ENCODE results near the gene MPC2. TPM values are rescaled to one million over a fixed set of nuclear protein-coding genes. Genes with fewer than 3 reads are reported as not detected.

The MPC2 gene
- total RNA-seq, 1 donor from 2014 or later, result 267 TPM

DNA sequence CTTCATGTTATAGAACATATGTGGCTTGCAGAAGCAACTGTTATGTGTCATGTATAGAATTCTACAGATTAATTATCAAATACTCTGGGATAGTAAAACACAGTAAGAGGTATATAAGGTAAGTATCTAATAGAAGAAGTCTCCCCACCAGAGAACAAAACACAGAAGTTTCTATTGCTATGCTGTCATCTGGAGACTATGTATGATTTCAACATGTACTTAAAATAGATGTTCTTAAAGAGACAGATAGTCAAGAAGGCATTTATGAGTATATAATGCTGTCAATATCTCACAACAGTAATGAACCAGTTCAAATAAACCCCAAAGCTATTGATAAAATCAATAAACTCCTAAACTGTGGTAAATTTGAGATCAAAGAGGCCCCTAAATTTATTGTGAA lies 14.8 kb downstream of the MPC2 start:
- Histone ChIP-seq H3K27me3 (ENCODE audit: low read depth) (no peaks in the 10 kb centered on the region), H3K27ac (replicated peaks) (peak overlapping the region; percentile 37), H3K9me3 (replicated peaks) (no peaks in the 10 kb centered on the region), H3K36me3 (peaks cover 15% of the 10 kb centered on the region), H3K4me1 (peaks cover 52% of the 10 kb centered on the region), H3K4me3 (peak overlapping the region; percentile 23)
- no peak for DNase-seq
- intact Hi-C loops (cut with micrococcal nuclease), result no loop called here
- TF ChIP-seq, protein P1, sequence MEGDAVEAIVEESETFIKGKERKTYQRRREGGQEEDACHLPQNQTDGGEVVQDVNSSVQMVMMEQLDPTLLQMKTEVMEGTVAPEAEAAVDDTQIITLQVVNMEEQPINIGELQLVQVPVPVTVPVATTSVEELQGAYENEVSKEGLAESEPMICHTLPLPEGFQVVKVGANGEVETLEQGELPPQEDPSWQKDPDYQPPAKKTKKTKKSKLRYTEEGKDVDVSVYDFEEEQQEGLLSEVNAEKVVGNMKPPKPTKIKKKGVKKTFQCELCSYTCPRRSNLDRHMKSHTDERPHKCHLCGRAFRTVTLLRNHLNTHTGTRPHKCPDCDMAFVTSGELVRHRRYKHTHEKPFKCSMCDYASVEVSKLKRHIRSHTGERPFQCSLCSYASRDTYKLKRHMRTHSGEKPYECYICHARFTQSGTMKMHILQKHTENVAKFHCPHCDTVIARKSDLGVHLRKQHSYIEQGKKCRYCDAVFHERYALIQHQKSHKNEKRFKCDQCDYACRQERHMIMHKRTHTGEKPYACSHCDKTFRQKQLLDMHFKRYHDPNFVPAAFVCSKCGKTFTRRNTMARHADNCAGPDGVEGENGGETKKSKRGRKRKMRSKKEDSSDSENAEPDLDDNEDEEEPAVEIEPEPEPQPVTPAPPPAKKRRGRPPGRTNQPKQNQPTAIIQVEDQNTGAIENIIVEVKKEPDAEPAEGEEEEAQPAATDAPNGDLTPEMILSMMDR (IDR thresholded peaks at IDR 0.05; ENCODE audit: borderline replicate concordance), result no peak

DNA sequence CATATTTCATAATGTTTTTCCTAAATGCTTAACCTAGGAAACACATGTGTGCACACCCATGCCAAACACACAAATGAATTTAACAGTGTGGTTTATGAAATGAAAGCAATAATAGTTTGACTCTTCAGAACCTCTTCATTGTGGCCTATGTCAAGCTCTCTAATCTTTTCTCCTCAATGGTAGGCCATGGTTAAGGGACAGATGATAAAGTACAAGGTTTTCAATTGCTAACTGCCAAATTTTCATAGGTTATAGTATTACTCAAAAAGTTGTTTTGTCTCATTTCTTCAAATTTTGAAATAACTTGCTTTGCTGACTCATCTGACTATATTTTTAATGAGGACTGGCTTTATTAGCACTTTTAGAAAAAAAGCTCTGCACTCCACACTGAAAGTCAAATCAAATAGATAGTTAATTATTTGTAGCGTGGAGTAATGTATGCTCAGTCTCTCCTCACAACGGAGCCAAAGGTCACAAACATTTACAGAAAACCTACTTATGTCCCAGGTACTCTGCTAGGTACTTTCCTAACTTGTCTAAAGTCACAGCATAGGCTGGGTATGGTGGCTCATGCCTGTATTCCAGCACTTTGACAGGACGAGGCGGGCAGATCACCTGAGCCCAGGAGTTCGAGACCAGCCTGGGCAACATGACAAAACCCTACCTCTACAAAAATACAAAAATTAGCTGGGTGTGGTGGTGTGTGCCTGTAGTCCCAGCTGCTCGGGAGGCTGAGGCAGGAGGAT lies 19.9 kb downstream of the MPC2 start:
- Histone ChIP-seq H3K27me3 (ENCODE audit: low read depth) (no peaks in the 10 kb centered on the region), H3K27ac (replicated peaks) (no peak overlapping the region), H3K9me3 (replicated peaks) (no peaks in the 10 kb centered on the region), H3K4me1 (peaks cover 9% of the 10 kb centered on the region), H3K36me3 (peaks cover 32% of the 10 kb centered on the region), H3K4me3 (no peak overlapping the region)
- TF ChIP-seq, protein P1 (IDR thresholded peaks at IDR 0.05; ENCODE audit: borderline replicate concordance), result no peak
- intact Hi-C loops (cut with micrococcal nuclease), result no loop called here
- no peak for DNase-seq

DNA sequence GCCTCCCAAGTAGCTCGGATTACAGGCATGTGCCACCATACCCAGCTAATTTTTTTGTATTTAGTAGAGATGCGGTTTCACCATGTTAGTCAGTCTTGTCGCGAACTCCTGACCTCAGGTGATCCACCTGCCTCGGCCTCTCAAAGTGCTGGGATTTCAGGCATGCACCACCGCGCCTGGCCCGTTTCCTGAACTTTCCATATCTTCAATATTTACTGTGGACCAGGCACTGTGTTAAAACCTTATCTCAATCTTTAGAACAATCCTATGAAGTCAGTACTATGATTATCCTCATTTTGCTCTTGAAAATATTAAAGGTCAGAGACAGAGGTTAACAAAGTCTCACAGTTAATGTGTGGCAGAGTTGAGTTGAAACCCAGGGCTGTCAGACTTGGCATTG lies 21.3 kb downstream of the MPC2 start:
- TF ChIP-seq, protein P1 (IDR thresholded peaks at IDR 0.05; ENCODE audit: borderline replicate concordance), result no peak
- H3K36me3 ChIP-seq, result peaks cover 32% of the 10 kb centered on the region
- H3K27me3 ChIP-seq (ENCODE audit: low read depth), result no peaks in the 10 kb centered on the region
- peak overlapping the region; percentile 0 for H3K27ac ChIP-seq (replicated peaks)
- no peak for DNase-seq
- no peaks in the 10 kb centered on the region for H3K9me3 ChIP-seq (replicated peaks)
- no peak overlapping the region for H3K4me3 ChIP-seq
- H3K4me1 ChIP-seq, result peaks cover 12% of the 10 kb centered on the region
- intact Hi-C loops (cut with micrococcal nuclease), result no loop called here

DNA sequence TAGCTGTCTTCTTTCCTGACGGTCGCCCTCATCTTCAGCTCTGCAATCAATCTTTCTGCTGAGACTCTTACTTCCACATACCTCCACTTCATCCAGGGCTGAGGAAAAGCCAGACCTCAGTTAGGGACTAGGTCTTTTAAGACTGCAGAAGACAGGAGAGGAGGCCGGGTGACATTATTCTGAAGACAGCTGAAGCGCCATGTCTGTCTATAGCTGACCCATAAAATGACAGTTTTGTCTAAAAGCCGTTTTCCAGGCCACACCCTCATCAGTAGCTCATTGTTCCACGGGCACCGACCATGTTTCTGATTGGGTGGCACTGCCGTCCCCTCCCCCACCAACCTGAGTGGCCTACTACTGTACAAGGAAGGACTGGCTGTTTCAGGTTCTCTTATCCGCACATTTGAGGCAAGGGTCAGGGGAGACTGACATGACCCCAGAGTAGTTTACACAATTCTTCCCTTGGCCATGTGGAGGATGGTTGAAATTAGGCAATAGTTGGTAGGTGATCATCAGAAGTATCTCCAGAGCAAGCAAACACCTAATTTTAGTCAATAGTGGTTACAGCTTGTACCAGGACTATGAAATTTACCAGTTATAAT lies 22.9 kb downstream of the MPC2 start, which contains the start of gene ADCY10:
TSS of gene ADCY10 (minus strand) at position 240 of the 602 bp plus-strand sequence. CDS start 8,994 bp downstream, outside the sequence.
- Histone ChIP-seq H3K27me3 (ENCODE audit: low read depth) (no peaks in the 10 kb centered on the region), H3K4me1 (peaks cover 16% of the 10 kb centered on the region), H3K4me3 (no peak within 1 kb of the TSS), H3K36me3 (peaks cover 32% of the 10 kb centered on the region), H3K27ac (replicated peaks) (no peak within 1 kb of the TSS), H3K9me3 (replicated peaks) (peaks cover 11% of the 10 kb centered on the region)
- no peak for DNase-seq
- TF ChIP-seq, protein P1 (IDR thresholded peaks at IDR 0.05; ENCODE audit: borderline replicate concordance), result no peak
- intact Hi-C loops (cut with micrococcal nuclease), result no loop called here

- Histone ChIP-seq H3K4me3 (no peak overlapping the region), H3K36me3 (peaks cover 19% of the 10 kb centered on the region), H3K27me3 (ENCODE audit: low read depth) (no peaks in the 10 kb centered on the region), H3K9me3 (replicated peaks) (peaks cover 11% of the 10 kb centered on the region), H3K27ac (replicated peaks) (no peak overlapping the region), H3K4me1 (peaks cover 16% of the 10 kb centered on the region)
- intact Hi-C loops (cut with micrococcal nuclease), result no loop called here
- TF ChIP-seq, protein P1 (IDR thresholded peaks at IDR 0.05; ENCODE audit: borderline replicate concordance), result no peak
- DNase-seq, result no peak
Measured at GRCh38 chr1:167912294-167912693, 24.6 kb downstream of the MPC2 start.

Measured in left ventricle myocardium inferior (tissue), 1 donor.